ENCODE results near the gene NLRP11.
"Not testable (repeated sequence)": the region's sequence is repeated elsewhere in the genome, so short reads cannot be mapped to it uniquely, and the experiment has no call there.

Gene NLRP11

GRCh38 chr19:55778331-55778730 is 53.5 kb downstream of the NLRP11 start:
- DNase-seq: no peak

- DNase-seq: no peak
Observed at GRCh38 chr19:55777528-55777927, 54.3 kb downstream of the NLRP11 start.

- DNase-seq: not testable (repeated sequence)
Observed at GRCh38 chr19:55769632-55770031, 62.2 kb downstream of the NLRP11 start.

GRCh38 chr19:55768818-55769217 is 63.0 kb downstream of the NLRP11 start, which contains the start of gene RFPL4AL1:
RFPL4AL1 (plus strand) TSS chr19:55769118; CDS start chr19:55771805, 2,687 bp downstream.
- not testable (repeated sequence) for DNase-seq

- peak in 5 of 56 donors; percentile 0 to 38 (median 5) for DNase-seq
Observed at GRCh38 chr19:55766466-55766865, 65.3 kb downstream of the NLRP11 start.

- not testable (repeated sequence) for DNase-seq
Observed at GRCh38 chr19:55758797-55759196, 73.0 kb downstream of the NLRP11 start, which contains the start of gene RFPL4A. RFPL4A (plus strand) TSS chr19:55759097; CDS start chr19:55761801, 2,704 bp downstream.

- not testable (repeated sequence) for DNase-seq
Observed at GRCh38 chr19:55756808-55757207, 75.0 kb downstream of the NLRP11 start.

- DNase-seq: no peak
Observed at GRCh38 chr19:55753401-55753800, 78.4 kb downstream of the NLRP11 start.

GRCh38 chr19:55750715-55751114 is 81.1 kb downstream of the NLRP11 start:
- no peak for DNase-seq

- no peak for DNase-seq
Observed at GRCh38 chr19:55738302-55738701, 93.5 kb downstream of the NLRP11 start, which contains the start of gene NLRP9. NLRP9 (minus strand) TSS chr19:55738402; CDS start chr19:55738374, 28 bp downstream.
